Measurements from ENCODE around the gene XKR7.
A peak's percentile ranks its signal among the peaks of the same experiment; 100 is the strongest.

Gene XKR7

GRCh38 chr20:31930779-31931178 is 37.2 kb upstream of the XKR7 start:
- Mint-ChIP-seq H3K9me3 (no peaks in the 10 kb centered on the region), H3K27ac (no peak overlapping the region), H3K4me3 (no peak overlapping the region), H3K36me3 (ENCODE audit: low read depth) (no peaks in the 10 kb centered on the region), H3K4me1 (ENCODE audit: low read depth) (no peaks in the 10 kb centered on the region), H3K27me3 (peaks cover 13% of the 10 kb centered on the region)

DNA sequence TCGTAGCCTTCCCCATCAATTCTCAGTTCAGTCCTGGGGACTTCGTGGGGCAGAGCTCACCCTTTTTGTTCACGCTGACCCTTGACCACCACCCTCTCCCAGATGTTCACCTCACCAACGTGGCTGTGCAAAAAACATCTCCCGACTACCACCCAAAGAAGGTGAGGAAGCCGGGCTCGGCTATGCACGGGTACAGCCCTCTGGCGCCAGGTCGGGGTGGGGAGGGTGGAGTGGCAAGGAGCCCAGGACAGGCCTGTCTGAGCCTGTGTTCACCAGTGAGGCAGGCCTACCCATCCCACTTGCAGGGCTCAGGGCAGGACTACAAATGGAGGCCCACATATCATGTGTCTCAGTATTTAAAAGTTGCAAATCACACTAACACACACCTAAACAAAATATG is 34.3 kb upstream of the XKR7 start:
- Mint-ChIP-seq H3K4me1 (ENCODE audit: low read depth) (no peaks in the 10 kb centered on the region), H3K27me3 (peaks cover 10% of the 10 kb centered on the region), H3K27ac (no peak overlapping the region), H3K4me3 (no peak overlapping the region), H3K9me3 (no peaks in the 10 kb centered on the region), H3K36me3 (ENCODE audit: low read depth) (no peaks in the 10 kb centered on the region)

DNA sequence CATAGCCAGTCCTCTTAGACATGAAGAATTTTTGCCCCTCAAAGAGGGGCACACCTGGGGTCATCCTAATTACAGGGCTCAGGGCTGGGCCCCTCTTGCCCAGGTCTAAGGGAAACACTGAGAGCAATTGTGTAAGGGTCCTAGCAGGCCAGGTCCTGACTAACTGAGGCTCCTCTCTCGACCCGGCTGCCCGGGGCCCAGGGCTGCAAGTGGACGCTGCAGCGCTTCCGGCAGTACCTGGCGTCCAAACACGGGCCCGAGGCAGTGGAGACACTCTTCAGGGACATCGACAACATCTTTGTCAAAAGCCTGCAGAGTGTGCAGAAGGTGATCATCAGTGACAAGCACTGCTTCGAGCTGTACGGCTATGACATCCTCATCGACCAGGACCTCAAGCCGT is 33.5 kb upstream of the XKR7 start:
- Mint-ChIP-seq H3K27ac (no peak overlapping the region), H3K36me3 (ENCODE audit: low read depth) (no peaks in the 10 kb centered on the region), H3K9me3 (no peaks in the 10 kb centered on the region), H3K27me3 (peaks cover 8% of the 10 kb centered on the region), H3K4me1 (ENCODE audit: low read depth) (no peaks in the 10 kb centered on the region), H3K4me3 (no peak overlapping the region)

- peaks cover 6% of the 10 kb centered on the region for H3K27me3 Mint-ChIP-seq
- no peaks in the 10 kb centered on the region for H3K36me3 Mint-ChIP-seq (ENCODE audit: low read depth)
- H3K4me1 Mint-ChIP-seq (ENCODE audit: low read depth): no peaks in the 10 kb centered on the region
- no peaks in the 10 kb centered on the region for H3K9me3 Mint-ChIP-seq
- H3K27ac Mint-ChIP-seq: no peak overlapping the region
- H3K4me3 Mint-ChIP-seq: no peak overlapping the region
Observed at GRCh38 chr20:31934968-31935764, 32.8 kb upstream of the XKR7 start.

GRCh38 chr20:31936420-31936819 is 31.5 kb upstream of the XKR7 start:
- Mint-ChIP-seq H3K27me3 (no peaks in the 10 kb centered on the region), H3K9me3 (no peaks in the 10 kb centered on the region), H3K4me1 (ENCODE audit: low read depth) (no peaks in the 10 kb centered on the region), H3K27ac (no peak overlapping the region), H3K36me3 (ENCODE audit: low read depth) (no peaks in the 10 kb centered on the region), H3K4me3 (no peak overlapping the region)

DNA sequence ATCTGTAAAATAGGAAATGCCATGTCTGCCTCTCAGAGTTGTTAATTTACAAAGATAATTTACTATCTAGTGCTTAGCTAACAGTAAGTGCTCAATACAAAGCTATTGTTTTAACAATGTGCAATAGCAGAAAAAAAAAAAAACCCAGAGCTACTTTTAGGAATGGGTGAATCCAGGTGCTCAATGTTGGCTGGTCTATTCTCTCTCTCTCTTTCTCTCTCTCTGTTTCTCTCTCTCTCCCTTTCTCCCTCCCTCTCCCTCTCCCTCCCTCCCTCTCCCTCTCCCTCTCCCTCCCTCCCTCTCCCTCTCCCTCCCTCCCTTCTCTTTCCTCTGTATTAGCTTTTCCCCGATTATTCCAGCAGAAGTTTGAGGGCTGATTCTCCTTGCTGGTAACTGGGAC is 30.1 kb upstream of the XKR7 start:
- Mint-ChIP-seq H3K4me1 (ENCODE audit: low read depth) (no peaks in the 10 kb centered on the region), H3K27ac (no peak overlapping the region)

DNA sequence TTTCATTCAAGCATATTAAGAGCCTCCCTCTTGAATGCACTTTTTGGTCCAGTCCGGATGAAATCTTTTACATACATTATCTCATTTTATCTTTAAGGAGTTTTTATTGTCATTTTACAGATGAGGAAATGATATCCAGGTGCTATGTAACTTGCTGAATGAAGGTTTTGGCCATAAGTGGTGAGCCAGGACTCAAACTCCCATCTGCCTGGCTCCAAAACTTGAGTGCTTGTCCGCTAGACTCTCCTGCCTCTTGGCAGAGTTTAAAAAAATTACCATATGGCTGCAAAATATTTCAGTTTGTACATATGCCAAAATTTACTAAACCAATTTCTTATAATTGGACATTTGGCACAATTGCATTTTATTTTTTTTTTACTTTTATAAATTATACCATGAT is 28.3 kb upstream of the XKR7 start:
- no peak overlapping the region for H3K27ac Mint-ChIP-seq
- H3K4me1 Mint-ChIP-seq (ENCODE audit: low read depth): no peaks in the 10 kb centered on the region
- H3K36me3 Mint-ChIP-seq (ENCODE audit: low read depth): peaks cover 11% of the 10 kb centered on the region
- no peaks in the 10 kb centered on the region for H3K9me3 Mint-ChIP-seq
- no peaks in the 10 kb centered on the region for H3K27me3 Mint-ChIP-seq
- no peak overlapping the region for H3K4me3 Mint-ChIP-seq

More for the DNA sequence above, 30.1 kb upstream of the XKR7 start:
- no peak overlapping the region for H3K4me3 Mint-ChIP-seq
- peaks cover 8% of the 10 kb centered on the region for H3K36me3 Mint-ChIP-seq (ENCODE audit: low read depth)
- H3K9me3 Mint-ChIP-seq: no peaks in the 10 kb centered on the region
- H3K27me3 Mint-ChIP-seq: no peaks in the 10 kb centered on the region

GRCh38 chr20:31943052-31943471 is 24.9 kb upstream of the XKR7 start:
- Mint-ChIP-seq H3K27ac (no peak overlapping the region), H3K4me1 (ENCODE audit: low read depth) (no peaks in the 10 kb centered on the region), H3K27me3 (no peaks in the 10 kb centered on the region), H3K36me3 (ENCODE audit: low read depth) (peaks cover 34% of the 10 kb centered on the region), H3K4me3 (no peak overlapping the region), H3K9me3 (no peaks in the 10 kb centered on the region)

- no peak overlapping the region for H3K27ac Mint-ChIP-seq
Observed at GRCh38 chr20:31945319-31945718, 22.6 kb upstream of the XKR7 start.

DNA sequence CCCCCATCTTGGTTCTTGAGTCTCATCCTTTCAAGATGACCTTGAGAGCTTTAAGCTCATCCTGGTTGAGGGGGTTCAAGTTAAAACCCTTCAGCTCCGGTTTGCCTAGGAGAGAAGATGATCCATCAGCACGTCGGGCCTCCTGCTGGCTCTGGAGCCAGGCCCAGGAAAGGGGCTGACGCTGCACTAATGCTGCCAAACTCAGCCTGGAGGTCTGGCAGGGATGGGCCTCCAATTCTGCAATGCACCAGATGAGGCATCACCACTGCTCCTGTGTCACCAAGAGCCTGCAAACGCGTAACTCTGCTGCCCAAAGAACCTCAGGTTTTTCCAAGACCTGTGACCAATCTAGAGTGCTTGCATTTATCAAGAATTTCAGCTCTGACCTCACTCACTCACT is 22.2 kb upstream of the XKR7 start:
- Mint-ChIP-seq H3K36me3 (ENCODE audit: low read depth) (peaks cover 53% of the 10 kb centered on the region), H3K4me1 (ENCODE audit: low read depth) (peaks cover 19% of the 10 kb centered on the region), H3K27me3 (no peaks in the 10 kb centered on the region), H3K4me3 (no peak overlapping the region), H3K9me3 (peaks cover 4% of the 10 kb centered on the region), H3K27ac (no peak overlapping the region)

More at GRCh38 chr20:31945319-31945718, 22.6 kb upstream of the XKR7 start:
- Mint-ChIP-seq H3K27me3 (no peaks in the 10 kb centered on the region), H3K4me1 (ENCODE audit: low read depth) (peaks cover 14% of the 10 kb centered on the region), H3K36me3 (ENCODE audit: low read depth) (peaks cover 53% of the 10 kb centered on the region), H3K9me3 (peaks cover 4% of the 10 kb centered on the region), H3K4me3 (no peak overlapping the region)

GRCh38 chr20:31948008-31948407 is 19.9 kb upstream of the XKR7 start:
- H3K4me3 Mint-ChIP-seq: no peak overlapping the region
- H3K27ac Mint-ChIP-seq: no peak overlapping the region
- no peaks in the 10 kb centered on the region for H3K27me3 Mint-ChIP-seq
- peaks cover 54% of the 10 kb centered on the region for H3K36me3 Mint-ChIP-seq (ENCODE audit: low read depth)
- peaks cover 31% of the 10 kb centered on the region for H3K4me1 Mint-ChIP-seq (ENCODE audit: low read depth)
- peaks cover 4% of the 10 kb centered on the region for H3K9me3 Mint-ChIP-seq

DNA sequence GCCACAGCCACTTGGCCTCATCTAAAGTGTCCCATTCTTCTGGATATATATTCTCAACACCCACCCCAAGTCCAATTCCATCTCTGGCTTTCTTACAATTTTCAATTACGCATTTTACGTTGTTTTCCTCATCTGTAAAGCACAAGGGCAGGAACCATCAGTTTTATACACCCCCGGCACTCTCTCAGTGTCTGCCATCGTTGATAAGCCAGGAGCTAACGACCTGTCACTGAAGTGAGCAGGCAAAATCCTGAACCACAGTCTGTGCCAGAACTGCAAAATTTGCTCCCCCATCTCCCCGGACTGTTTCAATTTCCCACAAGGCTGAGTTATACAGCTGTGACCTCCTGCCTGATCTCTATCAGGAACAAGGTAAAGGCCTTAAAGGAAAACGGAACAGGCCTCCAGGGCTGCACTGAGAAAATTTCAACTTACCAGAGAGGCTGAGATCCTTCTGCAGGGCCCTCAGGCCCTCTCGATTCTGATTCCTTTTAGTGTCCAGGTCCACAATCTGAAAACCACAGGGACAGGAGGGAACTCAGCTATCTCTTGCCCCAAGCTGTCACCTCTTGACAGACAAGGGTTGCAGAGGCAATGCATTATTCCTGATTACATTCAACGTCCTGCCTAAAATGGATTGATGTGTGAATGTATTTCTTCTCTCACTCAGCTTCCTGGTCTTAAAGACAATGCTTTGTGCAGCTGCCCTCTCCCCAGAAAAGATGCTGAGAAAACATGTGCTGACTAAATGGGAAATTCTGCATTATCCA is 17.9 kb upstream of the XKR7 start:
- Mint-ChIP-seq H3K9me3 (peaks cover 4% of the 10 kb centered on the region), H3K36me3 (ENCODE audit: low read depth) (peaks cover 48% of the 10 kb centered on the region), H3K27ac (peak overlapping the region; percentile 96), H3K4me3 (peak overlapping the region; percentile 96), H3K27me3 (no peaks in the 10 kb centered on the region), H3K4me1 (ENCODE audit: low read depth) (peaks cover 31% of the 10 kb centered on the region)

- H3K36me3 Mint-ChIP-seq (ENCODE audit: low read depth): peaks cover 44% of the 10 kb centered on the region
- H3K27me3 Mint-ChIP-seq: peaks cover 3% of the 10 kb centered on the region
- peak overlapping the region; percentile 96 for H3K4me3 Mint-ChIP-seq
- peaks cover 31% of the 10 kb centered on the region for H3K4me1 Mint-ChIP-seq (ENCODE audit: low read depth)
- H3K9me3 Mint-ChIP-seq: peaks cover 4% of the 10 kb centered on the region
- H3K27ac Mint-ChIP-seq: peak overlapping the region; percentile 96
Observed at GRCh38 chr20:31951203-31951529, 16.8 kb upstream of the XKR7 start.

GRCh38 chr20:31951530-31952453 is 16.2 kb upstream of the XKR7 start, which contains the start of gene PDRG1:
Gene PDRG1, minus strand, starts transcription at chr20:31952046. Its CDS starts 85 bp downstream, at chr20:31951961.
- H3K9me3 Mint-ChIP-seq: peaks cover 4% of the 10 kb centered on the region
- H3K27me3 Mint-ChIP-seq: peaks cover 6% of the 10 kb centered on the region
- peak within 1 kb of the TSS; percentile 96 for H3K4me3 Mint-ChIP-seq
- peaks cover 38% of the 10 kb centered on the region for H3K36me3 Mint-ChIP-seq (ENCODE audit: low read depth)
- H3K27ac Mint-ChIP-seq: peak within 1 kb of the TSS; percentile 96
- H3K4me1 Mint-ChIP-seq (ENCODE audit: low read depth): peaks cover 31% of the 10 kb centered on the region

All from stimulated activated naive CD8-positive, alpha-beta T cell treated with anti-CD3 and anti-CD28 coated beads, Interleukin-15, Interleukin-2, amounts not matched to agents 100 ng/mL and 50 ng/mL, for 24 hours (primary cell).